Measurements from ENCODE around the gene RGS1. TPM values are rescaled to one million over a fixed set of nuclear protein-coding genes. Genes with fewer than 3 reads are reported as not detected.

RGS1 gene
- total and polyA plus RNA-seq, 11 donors = 0.28 to 20.4 (median 1.1) TPM; not detected in 1

DNA sequence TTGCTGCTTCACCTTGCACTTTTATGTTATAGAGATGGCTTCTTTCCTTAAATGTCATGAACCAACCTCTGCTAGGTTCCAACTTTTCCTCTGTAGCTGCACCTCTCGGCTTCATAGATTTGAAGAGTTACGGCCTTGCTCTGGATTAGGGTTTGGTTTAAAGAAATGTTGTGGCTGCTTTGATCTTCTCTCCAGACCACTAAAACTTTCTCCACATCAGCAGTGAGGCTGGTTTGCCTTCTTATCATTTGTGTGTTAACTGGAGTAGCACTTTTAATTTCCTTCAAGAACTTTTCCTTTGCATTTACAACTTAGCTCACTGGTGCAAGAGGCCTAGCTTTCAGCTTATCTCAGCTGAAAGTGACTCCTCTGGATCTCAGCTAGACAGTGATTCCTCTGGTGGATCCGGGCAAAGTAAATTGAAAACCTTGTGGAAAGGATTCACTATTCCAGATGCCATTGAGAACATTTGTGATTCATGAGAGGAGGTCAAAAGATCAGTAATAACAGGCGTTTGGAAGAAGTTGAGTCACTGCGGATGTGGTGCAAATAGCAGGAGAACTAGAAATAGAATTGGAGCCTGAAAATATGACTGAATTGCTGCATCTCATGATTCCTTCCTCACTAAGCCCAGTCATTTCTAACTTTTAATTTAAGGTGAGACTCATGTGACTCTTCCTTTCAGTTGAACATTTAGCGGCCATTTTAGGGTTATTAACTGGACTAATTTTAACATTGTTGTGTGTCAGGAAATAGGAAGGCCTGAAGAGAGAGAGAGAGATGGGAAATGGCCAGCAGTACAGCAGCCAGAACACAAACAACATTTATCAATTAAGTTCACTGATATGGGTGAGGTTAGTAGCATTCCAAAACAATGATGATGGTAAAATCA lies 16.2 kb upstream of the RGS1 start:
- H3K9me3 ChIP-seq = no peaks in the 10 kb centered on the region
- WGBS, 4 donors = 64 to 67% (median 67%) methylated on average over 6 of the region's 6 CpGs
- DNase-seq (no peak), ATAC-seq (peak in 2 of 4 donors; percentile 37 to 42)
- no peaks in the 10 kb centered on the region for H3K27me3 ChIP-seq
- peak overlapping the region in 5 of 12 donors; percentile 6 to 57 (median 46) for H3K27ac ChIP-seq
- no peaks in the 10 kb centered on the region for H3K36me3 ChIP-seq
- peaks cover 0 to 5% (median 0%) of the 10 kb centered on the region in 12 donors for H3K4me1 ChIP-seq
- TF ChIP-seq, protein P1, sequence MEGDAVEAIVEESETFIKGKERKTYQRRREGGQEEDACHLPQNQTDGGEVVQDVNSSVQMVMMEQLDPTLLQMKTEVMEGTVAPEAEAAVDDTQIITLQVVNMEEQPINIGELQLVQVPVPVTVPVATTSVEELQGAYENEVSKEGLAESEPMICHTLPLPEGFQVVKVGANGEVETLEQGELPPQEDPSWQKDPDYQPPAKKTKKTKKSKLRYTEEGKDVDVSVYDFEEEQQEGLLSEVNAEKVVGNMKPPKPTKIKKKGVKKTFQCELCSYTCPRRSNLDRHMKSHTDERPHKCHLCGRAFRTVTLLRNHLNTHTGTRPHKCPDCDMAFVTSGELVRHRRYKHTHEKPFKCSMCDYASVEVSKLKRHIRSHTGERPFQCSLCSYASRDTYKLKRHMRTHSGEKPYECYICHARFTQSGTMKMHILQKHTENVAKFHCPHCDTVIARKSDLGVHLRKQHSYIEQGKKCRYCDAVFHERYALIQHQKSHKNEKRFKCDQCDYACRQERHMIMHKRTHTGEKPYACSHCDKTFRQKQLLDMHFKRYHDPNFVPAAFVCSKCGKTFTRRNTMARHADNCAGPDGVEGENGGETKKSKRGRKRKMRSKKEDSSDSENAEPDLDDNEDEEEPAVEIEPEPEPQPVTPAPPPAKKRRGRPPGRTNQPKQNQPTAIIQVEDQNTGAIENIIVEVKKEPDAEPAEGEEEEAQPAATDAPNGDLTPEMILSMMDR (IDR thresholded peaks at IDR 0.05) = no peak
- no peak for TF ChIP-seq POLR2A (IDR thresholded peaks at IDR 0.05)
- H3K4me3 ChIP-seq = no peak overlapping the region
- intact Hi-C loops (cut with DNase I) = no loop called here

DNA sequence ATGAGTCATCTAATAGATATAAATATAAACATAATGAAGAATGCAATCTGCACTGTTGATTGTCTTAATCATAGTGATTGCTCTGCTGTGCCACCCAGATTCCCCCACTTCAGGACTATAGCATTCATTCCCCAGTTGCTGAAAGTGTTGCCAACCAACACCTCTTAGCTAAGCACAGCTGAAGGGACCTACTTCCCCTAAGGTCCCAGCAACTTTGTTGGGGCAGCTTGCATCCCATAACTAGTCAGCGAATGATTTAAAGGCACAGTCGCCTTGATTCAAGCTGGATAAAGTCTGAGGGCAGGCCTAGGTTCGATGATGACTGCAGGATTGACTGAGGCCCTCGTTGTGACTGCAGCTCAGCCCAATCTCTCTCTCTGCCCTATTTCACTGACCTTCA lies 14.3 kb upstream of the RGS1 start:
- H3K27ac ChIP-seq = no peak overlapping the region
- ATAC-seq (no peak), DNase-seq (no peak)
- no peaks in the 10 kb centered on the region for H3K36me3 ChIP-seq
- H3K4me3 ChIP-seq = no peak overlapping the region
- no peaks in the 10 kb centered on the region for H3K9me3 ChIP-seq
- peaks cover 0 to 6% (median 0%) of the 10 kb centered on the region in 12 donors for H3K4me1 ChIP-seq
- TF ChIP-seq POLR2A (IDR thresholded peaks at IDR 0.05) = no peak
- TF ChIP-seq, protein P1 (IDR thresholded peaks at IDR 0.05) = no peak
- intact Hi-C loops (cut with DNase I) = no loop called here
- no peaks in the 10 kb centered on the region for H3K27me3 ChIP-seq
- WGBS, 4 donors = 91 to 97% (median 93%) methylated on average over 4 of the region's 4 CpGs

DNA sequence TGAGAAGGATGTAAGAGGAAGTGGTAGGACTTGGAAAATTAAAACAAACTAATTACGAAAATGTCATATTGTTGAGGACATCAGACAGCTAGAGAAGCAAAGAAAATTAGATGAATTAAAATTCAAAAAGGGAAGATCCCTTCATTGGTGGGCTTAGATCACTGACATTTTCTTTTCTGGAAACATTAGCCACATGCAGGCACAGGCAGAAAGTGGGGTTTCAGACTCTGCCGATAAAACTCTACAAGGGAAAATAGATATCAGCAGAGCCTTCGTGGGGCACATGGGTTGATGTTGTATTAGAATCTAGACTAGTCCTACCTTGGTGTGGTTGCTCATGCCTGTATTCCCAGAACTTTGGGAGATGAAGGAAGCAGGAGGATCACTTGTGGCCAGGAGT lies 12.4 kb upstream of the RGS1 start:
- TF ChIP-seq, protein P1 (IDR thresholded peaks at IDR 0.05) = no peak
- TF ChIP-seq POLR2A (IDR thresholded peaks at IDR 0.05) = no peak

DNA sequence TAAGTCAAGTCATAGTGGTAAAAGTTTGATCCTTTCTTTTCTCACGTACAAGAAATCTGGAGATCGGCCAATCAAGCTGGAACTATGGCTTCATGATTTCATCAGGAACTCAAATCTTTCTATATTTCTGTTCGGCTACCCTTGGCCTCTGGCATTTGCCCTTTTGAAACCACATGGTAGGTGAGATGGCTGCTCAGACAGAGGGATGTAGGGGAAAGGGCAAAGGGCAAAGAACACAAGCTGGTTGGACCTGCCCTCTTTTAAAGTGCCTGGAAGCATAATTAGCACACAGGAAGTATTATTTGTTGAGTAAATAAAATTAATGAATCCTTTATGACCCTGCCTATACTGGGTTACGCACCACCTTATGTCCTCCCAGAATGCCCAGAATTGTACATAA lies 11.5 kb upstream of the RGS1 start:
- intact Hi-C loops (cut with DNase I) = no loop called here
- TF ChIP-seq, protein P1 (IDR thresholded peaks at IDR 0.05) = no peak
- no peak for TF ChIP-seq POLR2A (IDR thresholded peaks at IDR 0.05)
- 82 to 87% (median 83%) methylated on average over 4 of the region's 4 CpGs for WGBS, 4 donors
- DNase-seq (no peak), ATAC-seq (no peak)
- Histone ChIP-seq H3K9me3 (no peaks in the 10 kb centered on the region), H3K27ac (no peak overlapping the region), H3K36me3 (no peaks in the 10 kb centered on the region), H3K4me1 (peaks cover 0 to 14% (median 0%) of the 10 kb centered on the region in 12 donors), H3K27me3 (no peaks in the 10 kb centered on the region), H3K4me3 (no peak overlapping the region)

More for the DNA sequence above, 12.4 kb upstream of the RGS1 start:
- no peaks in the 10 kb centered on the region for H3K9me3 ChIP-seq
- no peaks in the 10 kb centered on the region for H3K27me3 ChIP-seq
- no peak for ATAC-seq
- DNase-seq = no peak
- intact Hi-C loops (cut with DNase I) = no loop called here
- 86 to 92% (median 90%) methylated on average over 3 of the region's 3 CpGs for WGBS, 4 donors
- no peaks in the 10 kb centered on the region for H3K36me3 ChIP-seq
- peaks cover 0 to 14% (median 0%) of the 10 kb centered on the region in 12 donors for H3K4me1 ChIP-seq
- no peak overlapping the region for H3K27ac ChIP-seq
- no peak overlapping the region for H3K4me3 ChIP-seq
